WERI-Rb-1 (cell line): Measurements from ENCODE around the gene HSD11B1L.

Experiments used
- DNase-seq: peaks from one replicate; pipeline ENCODE4 v3.0.0-alpha.2; 2020
- H3K27ac ChIP-seq: fragments of 250-450 bp; sonication (Bioruptor Pico); 2 replicates; pipeline ENCODE4 v1.5.1; 2020; ENCODE audit warnings: mild to moderate bottlenecking, moderate library complexity
- H3K27me3 ChIP-seq: fragments of 250-450 bp; sonication (Bioruptor Pico); 2 replicates; pipeline ENCODE4 v1.5.1; 2021; ENCODE audit warnings: mild to moderate bottlenecking, low read depth, moderate library complexity; ENCODE audit not compliant: insufficient read depth, severe bottlenecking
- H3K36me3 ChIP-seq: fragments of 250-450 bp; sonication (Bioruptor Pico); 2 replicates; pipeline ENCODE4 v1.5.1; 2020; ENCODE audit warnings: mild to moderate bottlenecking, moderate library complexity
- H3K4me3 ChIP-seq: 2 replicates; pipeline ENCODE4 v1.5.1; 2011; ENCODE audit warnings: low read depth, mild to moderate bottlenecking, control low read depth, low read length
- H3K9me3 ChIP-seq: fragments of 250-450 bp; sonication (Bioruptor Pico); 2 replicates; pipeline ENCODE4 v1.5.1; 2021; ENCODE audit warnings: mild to moderate bottlenecking, moderate library complexity; ENCODE audit not compliant: severe bottlenecking
- TF ChIP-seq, protein P1 (sequence below): IDR thresholded peaks from 2 replicates; pipeline ENCODE4 v1.5.1; 2011; ENCODE audit warnings: low read depth, mild to moderate bottlenecking, control low read depth, inconsistent platforms, low read length

The HSD11B1L gene

GRCh38 chr19:5690125-5690954, 9.5 kb downstream of the HSD11B1L start, which contains the start of gene RPL36:
Gene RPL36, plus strand, starts transcription at chr19:5690295. Its CDS starts 213 bp downstream, at chr19:5690508.
- Histone ChIP-seq H3K36me3 (peaks cover 49% of the 10 kb centered on the region), H3K27ac (peak within 1 kb of the TSS; percentile 86)
- TF ChIP-seq, protein P1, sequence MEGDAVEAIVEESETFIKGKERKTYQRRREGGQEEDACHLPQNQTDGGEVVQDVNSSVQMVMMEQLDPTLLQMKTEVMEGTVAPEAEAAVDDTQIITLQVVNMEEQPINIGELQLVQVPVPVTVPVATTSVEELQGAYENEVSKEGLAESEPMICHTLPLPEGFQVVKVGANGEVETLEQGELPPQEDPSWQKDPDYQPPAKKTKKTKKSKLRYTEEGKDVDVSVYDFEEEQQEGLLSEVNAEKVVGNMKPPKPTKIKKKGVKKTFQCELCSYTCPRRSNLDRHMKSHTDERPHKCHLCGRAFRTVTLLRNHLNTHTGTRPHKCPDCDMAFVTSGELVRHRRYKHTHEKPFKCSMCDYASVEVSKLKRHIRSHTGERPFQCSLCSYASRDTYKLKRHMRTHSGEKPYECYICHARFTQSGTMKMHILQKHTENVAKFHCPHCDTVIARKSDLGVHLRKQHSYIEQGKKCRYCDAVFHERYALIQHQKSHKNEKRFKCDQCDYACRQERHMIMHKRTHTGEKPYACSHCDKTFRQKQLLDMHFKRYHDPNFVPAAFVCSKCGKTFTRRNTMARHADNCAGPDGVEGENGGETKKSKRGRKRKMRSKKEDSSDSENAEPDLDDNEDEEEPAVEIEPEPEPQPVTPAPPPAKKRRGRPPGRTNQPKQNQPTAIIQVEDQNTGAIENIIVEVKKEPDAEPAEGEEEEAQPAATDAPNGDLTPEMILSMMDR, result peak; percentile 99

DNA sequence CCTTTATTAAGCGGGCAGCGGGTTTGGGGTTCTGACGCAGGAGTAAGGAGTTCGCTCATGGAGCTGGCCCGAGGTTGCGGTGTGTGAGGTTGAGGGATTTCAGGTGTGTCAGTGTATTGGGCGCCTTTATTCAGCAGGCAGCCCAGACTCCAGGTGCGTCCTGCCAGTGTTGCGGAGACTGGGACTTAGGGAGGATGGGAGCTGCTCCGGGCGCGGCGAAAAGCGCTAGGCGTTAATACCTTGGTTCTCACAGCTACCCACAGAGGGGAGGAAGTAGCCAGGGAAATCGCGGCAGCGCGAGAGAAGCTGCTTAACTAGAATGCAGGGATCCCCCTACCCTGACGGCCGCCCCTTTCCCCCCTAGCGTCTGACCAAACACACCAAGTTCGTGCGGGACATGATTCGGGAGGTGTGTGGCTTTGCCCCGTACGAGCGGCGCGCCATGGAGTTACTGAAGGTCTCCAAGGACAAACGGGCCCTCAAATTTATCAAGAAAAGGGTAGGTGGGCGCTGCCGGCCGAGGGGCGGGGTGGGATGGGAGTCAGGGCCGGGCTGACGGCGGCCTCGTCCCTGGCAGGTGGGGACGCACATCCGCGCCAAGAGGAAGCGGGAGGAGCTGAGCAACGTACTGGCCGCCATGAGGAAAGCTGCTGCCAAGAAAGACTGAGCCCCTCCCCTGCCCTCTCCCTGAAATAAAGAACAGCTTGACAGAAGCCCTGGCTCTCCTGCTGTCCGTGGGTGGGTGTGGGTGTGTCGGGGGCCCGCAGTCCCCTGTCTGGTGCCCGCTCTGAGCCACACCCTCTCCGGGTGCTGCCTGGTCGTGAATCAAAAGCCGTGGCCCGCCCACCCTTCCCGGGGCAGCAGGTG, 10.4 kb downstream of the HSD11B1L start:
- no peak overlapping the region; the same call in 1 of the 2 replicates for H3K27ac ChIP-seq
- TF ChIP-seq, protein P1, result no peak
- no peak for DNase-seq
- H3K36me3 ChIP-seq, result peaks cover 57% of the 10 kb centered on the region
- H3K27me3 ChIP-seq, result no peaks in the 10 kb centered on the region
- H3K9me3 ChIP-seq, result no peaks in the 10 kb centered on the region
- peak overlapping the region; percentile 81 for H3K4me3 ChIP-seq

More at GRCh38 chr19:5690125-5690954, 9.5 kb downstream of the HSD11B1L start, which contains the start of gene RPL36:
- H3K4me3 ChIP-seq, result peak within 1 kb of the TSS; percentile 81
- no peaks in the 10 kb centered on the region for H3K27me3 ChIP-seq
- H3K9me3 ChIP-seq, result no peaks in the 10 kb centered on the region
- peak; percentile 97 for DNase-seq

GRCh38 chr19:5691822-5692722, 11.2 kb downstream of the HSD11B1L start:
- H3K27me3 ChIP-seq, result no peaks in the 10 kb centered on the region
- H3K9me3 ChIP-seq, result no peaks in the 10 kb centered on the region
- H3K36me3 ChIP-seq, result peaks cover 66% of the 10 kb centered on the region
- H3K4me3 ChIP-seq, result no peak overlapping the region
- TF ChIP-seq, protein P1, result no peak
- H3K27ac ChIP-seq, result no peak overlapping the region
- DNase-seq, result no peak

- Histone ChIP-seq H3K36me3 (peaks cover 68% of the 10 kb centered on the region), H3K27me3 (no peaks in the 10 kb centered on the region), H3K9me3 (no peaks in the 10 kb centered on the region), H3K4me3 (no peak overlapping the region), H3K27ac (no peak overlapping the region)
- no peak for DNase-seq
- TF ChIP-seq, protein P1, result no peak
These were observed 11.9 kb downstream of the HSD11B1L start for GRCh38 chr19:5692723-5693194.
